ENCODE data around the gene SELENOM.
"Not testable (repeated sequence)": the region's sequence is repeated elsewhere in the genome, so short reads cannot be mapped to it uniquely, and the experiment has no call there.

Gene SELENOM

GRCh38 chr22:31133911-31134310, 26.5 kb upstream of the SELENOM start:
- DNase-seq (ENCODE audit: low read depth in 2 of 2), result no peak

GRCh38 chr22:31130873-31131272, 23.5 kb upstream of the SELENOM start:
- no peak for DNase-seq (ENCODE audit: low read depth in 2 of 2)

GRCh38 chr22:31128156-31128555, 20.8 kb upstream of the SELENOM start:
- no peak for DNase-seq (ENCODE audit: low read depth in 2 of 2)

GRCh38 chr22:31127181-31127772, 19.9 kb upstream of the SELENOM start:
- no peak for DNase-seq (ENCODE audit: low read depth in 2 of 2)

GRCh38 chr22:31126869-31127175, 19.5 kb upstream of the SELENOM start:
- no peak for DNase-seq (ENCODE audit: low read depth in 2 of 2)

GRCh38 chr22:31126128-31126868, 18.9 kb upstream of the SELENOM start:
- no peak for DNase-seq (ENCODE audit: low read depth in 2 of 2)

- no peak for DNase-seq (ENCODE audit: low read depth in 2 of 2)
Observed at GRCh38 chr22:31125521-31126117, 18.3 kb upstream of the SELENOM start.

GRCh38 chr22:31124811-31125465, 17.6 kb upstream of the SELENOM start:
- DNase-seq (ENCODE audit: low read depth in 2 of 2), result no peak

- no peak for DNase-seq (ENCODE audit: low read depth in 2 of 2)
Observed at GRCh38 chr22:31124290-31124689, 16.9 kb upstream of the SELENOM start.

GRCh38 chr22:31123292-31123602, 15.9 kb upstream of the SELENOM start:
- no peak for DNase-seq (ENCODE audit: low read depth in 2 of 2)

GRCh38 chr22:31122532-31123291, 15.3 kb upstream of the SELENOM start, which contains the start of gene INPP5J:
INPP5J (plus strand) TSS chr22:31122966; CDS start chr22:31123015, 49 bp downstream.
- no peak for DNase-seq (ENCODE audit: low read depth in 2 of 2)

- no peak for DNase-seq (ENCODE audit: low read depth in 2 of 2)
Observed at GRCh38 chr22:31122196-31122531, 14.8 kb upstream of the SELENOM start.

- no peak for DNase-seq (ENCODE audit: low read depth in 2 of 2)
Observed at GRCh38 chr22:31121403-31121802, 14.0 kb upstream of the SELENOM start.

GRCh38 chr22:31120642-31121041, 13.3 kb upstream of the SELENOM start:
- DNase-seq (ENCODE audit: low read depth in 2 of 2), result no peak

- no peak for DNase-seq (ENCODE audit: low read depth in 2 of 2)
Observed at GRCh38 chr22:31120230-31120629, 12.9 kb upstream of the SELENOM start.

GRCh38 chr22:31119026-31119717, 11.8 kb upstream of the SELENOM start:
- DNase-seq (ENCODE audit: low read depth in 2 of 2), result no peak

GRCh38 chr22:31118046-31118820, 10.9 kb upstream of the SELENOM start:
- DNase-seq (ENCODE audit: low read depth in 2 of 2), result no peak

GRCh38 chr22:31112547-31113091, 5.3 kb upstream of the SELENOM start:
- not testable (repeated sequence) for DNase-seq (ENCODE audit: low read depth in 2 of 2)

GRCh38 chr22:31107894-31108218, 488 bp upstream of the SELENOM start:
- no peak for DNase-seq (ENCODE audit: low read depth in 2 of 2)

- no peak for DNase-seq (ENCODE audit: low read depth in 2 of 2)
Observed at GRCh38 chr22:31106731-31107177, 614 bp downstream of the SELENOM start.
